HL-60 (cell line): ENCODE data around the gene FN3KRP.

Source experiments
- CTCF ChIP-seq: IDR thresholded peaks from one replicate; pipeline ENCODE4 v1.5.1; 2011; ENCODE audit warnings: low read length, control low read depth, inconsistent platforms; ENCODE audit not compliant: insufficient read depth
- POLR2AphosphoS5 ChIP-seq: IDR thresholded peaks from 2 replicates; pipeline ENCODE4 v1.6.1; 2012; ENCODE audit warnings: low read depth

- TF ChIP-seq CTCF = no peak
- no peak for TF ChIP-seq POLR2AphosphoS5
Observed at GRCh38 chr17:82683534-82683933, 33.0 kb upstream of the FN3KRP start.
